DMS114 treated with DMSO at 0.1 percent for 48 hours (cell line): Measurements from ENCODE around the gene SUSD5.
"Not testable (repeated sequence)": the region's sequence is repeated elsewhere in the genome, so short reads cannot be mapped to it uniquely, and the experiment has no call there.

Source experiments
- DNase-seq: peaks from one replicate; lab custom pipeline; 2025; ENCODE audit not compliant: unreplicated experiment; lab: John Stamatoyannopoulos, UW

Gene SUSD5

DNA sequence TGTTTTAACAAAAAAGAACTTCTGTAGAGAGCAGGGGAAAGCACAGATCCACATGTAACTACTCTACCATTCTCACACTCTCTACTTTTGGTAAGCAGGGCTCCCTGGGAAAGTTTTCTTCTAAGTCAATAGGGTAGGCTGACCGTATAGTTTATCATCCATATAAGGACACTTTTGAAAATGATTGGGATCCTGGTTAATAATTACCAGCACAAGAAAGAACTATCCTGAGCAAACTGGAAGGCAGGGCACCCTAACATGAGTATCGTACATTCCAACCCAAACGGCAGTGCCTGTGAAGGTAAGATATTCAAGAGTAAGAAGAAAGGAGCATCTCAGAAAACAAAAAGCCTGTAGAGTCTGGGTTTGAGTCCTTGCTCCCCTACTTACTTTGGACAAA lies 22.1 kb downstream of the SUSD5 start:
- DNase-seq: no peak

- no peak for DNase-seq
These were observed 24.3 kb downstream of the SUSD5 start for GRCh38 chr3:33194303-33194702.

DNA sequence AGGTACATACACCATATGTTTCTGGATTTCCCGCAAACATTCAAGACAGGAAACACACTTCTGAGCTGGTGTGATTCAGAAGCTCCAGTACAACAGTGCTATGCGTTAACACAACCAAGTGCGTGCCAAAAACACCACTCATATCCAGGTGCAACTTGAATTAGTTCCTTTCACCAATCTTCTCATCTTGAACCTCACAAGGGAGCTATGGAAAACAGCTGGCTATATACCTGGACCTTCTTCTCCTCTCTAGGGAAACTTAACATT lies 31.3 kb downstream of the SUSD5 start:
- no peak for DNase-seq

DNA sequence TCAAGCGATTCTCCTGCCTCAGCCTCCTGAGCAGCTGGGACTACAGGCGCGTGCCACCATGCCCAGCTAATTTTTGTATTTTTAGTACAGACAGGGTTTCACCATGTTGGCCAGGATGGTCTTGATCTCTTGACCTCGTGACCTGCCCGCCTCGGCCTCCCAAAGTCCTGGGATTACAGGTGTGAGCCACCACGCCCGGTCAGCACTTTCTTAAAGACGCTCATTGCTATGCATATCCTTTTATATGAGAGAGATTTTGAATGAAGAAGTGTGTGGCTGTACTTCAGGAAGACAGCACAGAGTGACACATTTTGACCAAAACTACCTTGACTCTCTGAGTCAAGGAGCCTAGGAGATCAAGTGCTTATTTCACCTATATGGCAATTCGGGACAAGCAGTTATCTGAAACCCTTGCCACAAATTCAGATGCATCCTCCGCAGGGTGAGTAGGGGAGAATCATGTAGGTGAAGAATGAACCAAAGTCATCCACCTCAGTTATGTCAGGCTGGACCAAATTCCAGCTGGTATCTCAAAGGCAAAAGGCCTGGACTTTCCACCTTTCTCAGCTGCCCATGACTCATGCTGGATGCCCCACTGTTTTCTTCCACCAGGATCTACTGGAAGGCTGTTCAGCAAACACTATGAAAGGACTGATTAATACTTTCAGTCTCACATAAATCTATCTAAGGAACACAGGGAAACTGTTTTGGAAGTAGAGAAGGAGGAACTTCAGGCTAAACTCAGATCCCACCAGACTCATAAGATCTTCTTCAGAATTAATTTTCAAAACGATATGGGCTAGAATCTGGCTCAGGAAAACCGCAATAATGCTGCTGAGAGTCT lies 31.9 kb downstream of the SUSD5 start:
- DNase-seq: no peak

DNA sequence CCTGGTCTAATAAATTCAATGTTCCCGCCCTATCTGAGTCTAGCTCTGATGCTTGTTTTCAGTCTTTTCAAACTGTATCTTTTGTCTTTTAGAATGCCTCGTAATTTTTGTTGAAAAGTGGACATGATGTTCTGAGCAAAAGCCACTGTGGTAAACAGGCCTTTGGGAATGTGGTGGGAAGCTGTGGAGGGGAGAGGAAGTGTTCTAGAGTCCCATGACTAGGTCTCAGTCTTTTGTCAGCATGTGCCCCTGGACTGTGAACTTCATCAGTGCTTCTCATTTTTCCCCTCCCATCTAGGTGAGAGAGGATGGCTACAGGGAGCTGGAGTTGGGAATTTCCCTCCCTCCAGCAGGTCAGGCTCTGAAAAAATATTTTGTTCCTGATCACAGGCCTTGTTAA lies 33.7 kb downstream of the SUSD5 start:
- DNase-seq: no peak

DNA sequence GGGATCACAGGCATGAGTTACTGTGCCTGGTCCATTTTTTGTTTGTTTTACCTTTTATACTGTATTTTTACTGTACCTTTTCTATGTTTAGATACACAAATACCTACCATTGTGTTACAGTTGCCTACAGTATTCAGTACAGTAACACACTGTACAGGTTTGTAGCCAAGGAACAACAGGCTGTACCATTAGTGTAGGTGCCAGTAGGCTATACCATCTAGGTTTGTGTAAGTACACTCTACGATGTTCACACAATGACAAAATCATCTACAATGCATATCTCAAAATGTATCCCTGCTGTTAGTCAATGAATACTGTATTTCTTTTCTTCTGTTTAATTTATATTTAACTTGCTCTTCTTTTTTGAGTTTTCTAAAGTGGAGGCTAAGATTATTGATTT lies 37.0 kb downstream of the SUSD5 start:
- DNase-seq: not testable (repeated sequence)

DNA sequence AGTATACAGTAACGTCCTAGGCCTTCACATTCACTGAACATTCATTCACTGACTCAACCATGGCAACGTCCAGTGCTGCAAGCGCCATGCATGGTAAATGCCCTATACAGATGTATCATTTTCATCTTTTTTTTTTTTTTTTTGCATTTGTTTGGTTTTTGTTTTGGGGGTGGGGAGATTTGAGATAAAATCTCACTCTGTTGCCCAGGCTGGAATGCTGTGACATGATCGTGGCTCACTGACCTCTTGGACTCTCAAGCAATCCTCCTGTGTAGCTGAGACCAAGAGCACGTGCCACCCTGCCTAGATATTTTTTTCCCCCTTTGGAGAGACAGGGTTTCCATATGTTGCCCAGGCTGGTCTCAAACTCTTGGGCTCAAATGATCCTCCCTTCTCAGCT lies 37.4 kb downstream of the SUSD5 start:
- DNase-seq: no peak

- DNase-seq: no peak
These were observed 39.5 kb downstream of the SUSD5 start for GRCh38 chr3:33179132-33179531.

DNA sequence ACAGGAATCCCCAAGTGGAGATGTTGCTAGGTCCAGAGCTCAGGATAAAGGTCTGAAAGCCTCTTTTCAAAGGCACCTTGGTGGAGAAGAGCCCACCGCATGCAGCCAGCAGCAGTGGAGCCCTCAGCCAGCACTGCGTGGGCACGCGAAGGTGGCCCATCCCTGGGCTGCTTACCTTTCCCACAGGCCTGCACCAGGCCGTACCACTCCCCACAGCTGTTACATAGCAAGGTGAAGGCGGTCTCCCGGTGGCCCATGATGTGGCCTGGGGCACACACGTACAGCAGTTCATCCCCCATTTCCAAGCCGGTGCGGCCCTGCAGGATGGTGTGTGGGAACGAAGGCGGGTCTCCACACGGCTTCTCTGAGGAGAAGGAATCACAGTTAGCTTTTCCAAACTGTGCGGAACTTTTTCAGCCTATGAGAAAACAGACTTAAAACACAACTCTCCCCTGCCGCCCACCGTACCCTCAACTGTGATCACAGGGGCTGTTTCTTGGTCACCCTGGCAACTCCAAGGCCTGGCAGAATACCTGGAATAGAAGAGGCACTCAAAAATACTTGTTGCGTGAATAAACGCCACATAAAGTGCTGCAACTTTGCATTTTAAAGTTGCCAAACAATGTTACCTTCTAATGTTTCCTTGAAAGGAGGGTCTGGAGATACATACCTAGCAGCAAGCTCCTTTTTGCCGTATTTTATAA lies 43.7 kb downstream of the SUSD5 start:
- no peak for DNase-seq

- no peak for DNase-seq
These were observed 44.5 kb downstream of the SUSD5 start for GRCh38 chr3:33174095-33174494.

DNA sequence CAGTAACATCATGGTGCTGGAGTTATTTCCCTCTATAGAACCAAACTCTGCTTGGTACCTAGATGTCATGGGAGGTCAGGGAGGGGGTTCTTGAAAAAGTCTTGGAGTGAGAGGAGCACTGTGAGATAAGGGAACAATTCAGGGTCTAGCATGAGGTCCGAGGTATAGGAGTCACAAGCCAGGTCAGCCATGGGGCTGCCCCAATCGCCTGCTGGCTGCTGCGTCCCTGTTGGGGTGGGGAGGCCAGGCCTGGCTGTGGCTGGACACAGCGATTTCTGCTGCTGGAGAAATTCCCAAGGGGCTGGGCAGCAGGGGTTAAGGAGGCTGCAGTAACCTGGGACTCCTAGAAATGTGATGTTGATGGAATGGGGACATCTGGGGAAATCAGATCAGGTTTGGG lies 44.9 kb downstream of the SUSD5 start:
- no peak for DNase-seq

DNA sequence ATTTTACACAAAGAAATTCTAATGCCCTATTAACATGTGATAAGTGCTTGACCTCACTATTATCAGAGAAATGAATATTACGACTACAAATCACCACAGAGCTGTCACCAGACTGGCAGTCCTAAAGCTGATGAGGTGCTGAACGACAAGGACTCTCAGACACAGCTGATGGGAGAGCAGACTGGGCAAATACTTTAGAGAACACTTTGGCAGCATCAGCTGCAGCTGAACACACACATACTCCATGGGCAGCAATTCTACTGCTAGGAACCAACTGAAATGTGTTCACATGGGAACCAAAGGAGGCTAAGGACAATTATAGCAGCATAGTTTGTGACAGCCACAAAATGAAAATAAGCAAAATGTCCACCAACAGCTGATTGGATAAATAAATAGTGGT lies 45.5 kb downstream of the SUSD5 start:
- DNase-seq: no peak

DNA sequence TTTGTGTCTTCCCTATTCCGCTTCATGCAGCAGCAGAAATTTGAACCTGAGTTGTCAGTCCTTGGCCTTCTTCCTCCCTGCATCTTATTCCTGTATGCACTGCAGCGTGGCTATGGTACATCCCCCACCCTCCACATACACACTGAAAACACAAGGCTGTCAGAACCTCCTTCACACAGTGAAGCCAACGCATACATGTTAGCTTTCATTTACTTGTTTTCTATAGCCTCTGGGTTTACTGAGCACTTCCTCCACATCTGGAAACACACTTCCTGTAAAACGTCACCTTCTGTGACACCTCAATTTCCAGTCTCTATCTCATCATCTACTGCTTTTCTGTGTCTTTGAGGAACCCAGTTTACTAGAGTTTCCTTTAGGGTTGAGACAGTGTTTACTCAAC lies 47.0 kb downstream of the SUSD5 start:
- DNase-seq: no peak

DNA sequence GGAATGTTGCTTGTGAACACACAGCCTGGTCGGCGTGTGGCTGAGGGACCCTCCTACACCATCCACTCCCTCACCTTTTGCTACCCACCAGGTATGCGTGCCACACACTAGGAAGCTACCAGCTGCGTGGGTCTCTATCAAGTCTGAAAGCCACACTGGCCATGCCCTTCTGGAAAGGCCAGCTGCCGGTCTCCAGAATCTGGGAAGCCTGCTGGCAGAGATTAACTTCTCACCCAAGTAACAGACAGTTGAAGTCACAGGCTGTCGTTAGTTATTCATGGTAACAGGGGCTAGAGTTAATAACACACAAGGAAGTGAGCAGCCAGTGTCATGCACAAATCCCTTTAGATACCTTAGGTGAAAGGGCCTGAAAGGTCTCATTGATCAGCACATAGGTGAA lies 48.1 kb downstream of the SUSD5 start:
- no peak for DNase-seq

DNA sequence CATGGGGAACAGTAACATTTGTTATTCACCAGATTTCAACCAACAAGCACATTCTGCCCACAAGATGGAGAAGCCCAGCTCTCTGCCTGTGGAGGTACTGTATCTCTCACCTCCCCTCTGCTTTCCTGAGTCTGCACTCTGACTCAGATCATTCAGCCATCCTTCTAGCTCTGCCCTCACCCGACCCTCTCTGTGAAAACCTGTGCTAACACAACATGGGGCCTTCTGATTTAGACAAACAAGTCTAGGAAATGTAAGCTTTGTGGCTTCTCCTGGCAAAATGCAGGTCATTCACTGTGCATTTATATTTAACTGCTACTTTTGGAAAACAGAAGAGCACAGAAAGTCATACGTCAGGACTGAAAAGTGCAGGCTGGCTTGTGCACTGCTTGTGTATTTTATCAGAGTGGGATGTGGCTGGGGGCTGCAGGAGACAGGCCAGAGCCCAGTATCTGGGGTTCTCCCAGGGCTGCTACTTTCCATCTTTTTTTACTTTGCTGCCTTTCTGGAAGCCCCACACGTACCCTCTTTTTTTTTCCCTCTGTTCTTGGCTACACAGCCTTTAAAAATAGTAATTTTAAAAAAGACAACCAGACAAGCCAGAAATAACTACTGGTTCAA lies 50.8 kb downstream of the SUSD5 start:
- DNase-seq: no peak

DNA sequence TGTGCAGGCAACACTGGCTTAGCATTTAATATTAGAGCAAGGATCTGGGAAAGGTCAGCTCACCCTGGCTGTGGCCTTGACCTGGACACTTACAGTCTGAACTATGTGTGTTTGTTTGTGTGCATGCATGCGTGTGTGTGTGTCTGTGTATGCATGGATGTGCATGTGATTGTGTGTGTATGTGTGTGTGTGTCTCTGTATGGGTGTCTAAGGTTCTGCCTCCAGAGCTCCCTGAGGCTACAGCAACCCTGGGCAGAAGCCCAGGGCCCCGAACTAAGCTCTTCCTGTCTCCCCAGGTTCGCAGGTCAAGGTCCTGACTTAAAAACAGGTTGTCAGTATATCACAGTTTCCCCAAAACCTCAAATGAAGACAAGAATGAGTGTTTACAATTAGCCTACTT lies 51.3 kb downstream of the SUSD5 start:
- DNase-seq: no peak

- DNase-seq: no peak
These were observed 52.5 kb downstream of the SUSD5 start for GRCh38 chr3:33166095-33166494.

GRCh38 chr3:33165372-33165771 lies 53.2 kb downstream of the SUSD5 start:
- DNase-seq: no peak

- DNase-seq: not testable (repeated sequence)
These were observed 56.0 kb downstream of the SUSD5 start for GRCh38 chr3:33162621-33163020.

DNA sequence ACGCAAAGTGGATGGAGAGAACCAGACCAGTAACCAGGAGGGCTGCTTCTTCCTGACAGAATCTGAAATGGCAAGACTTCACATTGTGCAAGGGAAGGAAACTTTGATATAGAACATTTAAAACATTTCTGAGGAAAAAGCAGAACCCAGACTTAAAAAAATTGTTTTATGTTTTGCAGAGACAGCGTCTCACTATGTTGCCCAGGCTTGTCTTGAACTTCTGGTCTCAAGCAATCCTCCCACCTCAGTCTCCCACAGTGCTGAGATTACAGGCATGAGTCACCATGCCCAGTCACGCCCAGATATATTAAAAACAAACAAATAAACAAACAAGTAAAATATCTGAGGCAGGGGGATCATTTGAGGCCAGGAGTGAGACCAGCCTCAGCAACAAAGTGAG lies 58.6 kb downstream of the SUSD5 start:
- no peak for DNase-seq

- no peak for DNase-seq
These were observed 59.4 kb downstream of the SUSD5 start for GRCh38 chr3:33159234-33159633.

GRCh38 chr3:33155301-33155700 lies 63.3 kb downstream of the SUSD5 start:
- DNase-seq: no peak
